Kidney (tissue), 14 donors: ENCODE measurements around the gene EXOSC7. TPM values are rescaled to one million over a fixed set of nuclear protein-coding genes. Genes with fewer than 3 reads are reported as not detected.

ENCODE experiments used
- DNase-seq, 5 donors: peaks; one replicate each; pipeline ENCODE4 v3.0.0-alpha.2; 2013 to 2020
- FAIRE-seq: peaks from 2 replicates; lab custom pipeline; 2012; peaks lifted over from hg19 to GRCh38; lab: Jason Lieb, UNC
- H3K27ac ChIP-seq, 2 donors: one replicate each; pipeline ENCODE4 v1.7.0; 2013; ENCODE audit warnings: low read depth in 2 of 2, low read length in 2 of 2, inconsistent platforms in 1 of 2
- H3K27me3 ChIP-seq: one replicate; pipeline ENCODE4 v1.7.1; 2013; ENCODE audit warnings: low read length, inconsistent platforms; ENCODE audit not compliant: control insufficient read depth, insufficient read depth
- H3K36me3 ChIP-seq, 3 donors: one replicate each; pipeline versions ENCODE4 v1.7.0 to v1.7.1; 2013; ENCODE audit warnings: low read length in 3 of 3, control low read depth in 1 of 3, inconsistent platforms in 1 of 3; ENCODE audit not compliant: insufficient read depth in 3 of 3, control insufficient read depth in 2 of 3
- H3K4me1 ChIP-seq, 3 donors: one replicate each; pipeline versions ENCODE4 v1.7.0 to v1.7.1; 2013; ENCODE audit warnings: low read length in 3 of 3, inconsistent platforms in 1 of 3, low read depth in 1 of 3; ENCODE audit not compliant: control insufficient read depth in 2 of 3, insufficient read depth in 2 of 3
- H3K4me3 ChIP-seq, 3 donors: one replicate each; pipeline versions ENCODE4 v1.7.0 to v1.8.1; 2013; ENCODE audit warnings: low read length in 3 of 3, control low read depth in 1 of 3, inconsistent platforms in 1 of 3
- H3K9ac ChIP-seq, 3 donors: one replicate each; pipeline versions ENCODE4 v1.7.0 to v1.7.1; 2013; ENCODE audit warnings: low read length in 3 of 3, control low read depth in 1 of 3, inconsistent platforms in 1 of 3
- H3K9me3 ChIP-seq, 3 donors: one replicate each; pipeline versions ENCODE4 v1.7.0 to v1.7.1; 2013; ENCODE audit warnings: low read length in 3 of 3, control low read depth in 1 of 3, inconsistent platforms in 1 of 3; ENCODE audit not compliant: control insufficient read depth in 2 of 3, insufficient read depth in 1 of 3
- intact Hi-C: fragments of 100-400 bp; cut with DNase I; formaldehyde crosslinking; loops from one replicate; pipeline ENCODE4 v1.11.1; 2022
- polyA plus RNA-seq: library from polyadenylated mRNA; stranded (reverse); fragments of 350-450 nt; fragmentation: Illumina TruSeq; extraction: RNeasy Lipid Tissue Mini Kit (QIAGEN cat#74804); gene quantifications from one replicate; pipeline ENCODE4 v1.2.3, GENCODE V29; 2014; ENCODE audit warnings: low read depth, low replicate concordance; ENCODE audit not compliant: insufficient read depth
- total RNA-seq: library from RNA; stranded (reverse); fragmentation: NEBNext Ultra II Directional; extraction: Animal tissue kit (Norgen Biotek cat#: 25700); gene quantifications from one replicate; pipeline ENCODE4 v1.2.1, GENCODE V29; 2021
- TF ChIP-seq, protein P1 (sequence below): IDR thresholded peaks from 3 replicates; pipeline ENCODE4 v1.5.1; 2012; ENCODE audit warnings: mild to moderate bottlenecking, moderate library complexity, borderline replicate concordance; ENCODE audit not compliant: insufficient read depth; ENCODE audit errors: extremely low read depth
- donor health status: control.
- donor health status: control.
- donor health status: control.
- donor health status: control.
- donor health status: control.
- donor health status: DM: yes; HTN: yes; CAD: no.
- donor health status: Normal renal cell carcinoma (clear cell type).

Gene EXOSC7
- total and polyA plus RNA-seq, 2 donors from 2014 or later = 43.8 to 71.8 TPM

DNA sequence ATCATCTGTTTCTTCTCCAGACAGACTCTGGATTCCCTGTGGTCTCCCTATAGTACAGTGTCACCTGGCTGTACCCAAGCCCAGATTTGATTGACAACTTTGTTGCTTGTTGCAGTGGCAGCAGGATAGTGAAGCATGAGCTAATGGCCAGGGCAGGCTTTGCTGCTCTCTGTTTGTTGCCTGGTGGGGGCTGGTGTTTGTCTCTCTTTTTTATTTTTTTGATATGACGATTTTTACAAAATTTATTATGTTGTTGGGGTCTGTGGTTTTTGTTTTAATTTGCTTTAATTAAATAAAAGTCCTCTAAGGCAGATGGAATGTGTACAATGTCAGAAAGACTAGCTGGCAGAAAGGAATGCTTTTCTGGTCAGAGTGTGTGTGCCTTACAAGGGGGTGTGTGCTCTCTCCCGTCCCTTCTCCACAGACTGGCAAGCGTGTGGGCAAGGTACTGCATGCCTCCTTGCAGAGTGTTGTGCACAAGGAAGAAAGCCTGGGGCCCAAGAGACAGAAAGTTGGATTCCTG is 34.8 kb downstream of the EXOSC7 start:
- no peak for FAIRE-seq
- peak overlapping the region in 1 of 3 donors; percentile 22 for H3K9ac ChIP-seq
- H3K36me3 ChIP-seq = peaks cover 6 to 8% (median 7%) of the 10 kb centered on the region in 3 donors
- H3K4me1 ChIP-seq = peaks cover 4 to 25% (median 17%) of the 10 kb centered on the region in 3 donors
- H3K27ac ChIP-seq = peak overlapping the region; percentile 3 to 71
- no peaks in the 10 kb centered on the region for H3K9me3 ChIP-seq
- H3K27me3 ChIP-seq = no peaks in the 10 kb centered on the region
- intact Hi-C loops = no loop called here
- no peak overlapping the region for H3K4me3 ChIP-seq
- peak in 3 of 5 donors; percentile 42 to 82 (median 57) for DNase-seq
- TF ChIP-seq, protein P1, sequence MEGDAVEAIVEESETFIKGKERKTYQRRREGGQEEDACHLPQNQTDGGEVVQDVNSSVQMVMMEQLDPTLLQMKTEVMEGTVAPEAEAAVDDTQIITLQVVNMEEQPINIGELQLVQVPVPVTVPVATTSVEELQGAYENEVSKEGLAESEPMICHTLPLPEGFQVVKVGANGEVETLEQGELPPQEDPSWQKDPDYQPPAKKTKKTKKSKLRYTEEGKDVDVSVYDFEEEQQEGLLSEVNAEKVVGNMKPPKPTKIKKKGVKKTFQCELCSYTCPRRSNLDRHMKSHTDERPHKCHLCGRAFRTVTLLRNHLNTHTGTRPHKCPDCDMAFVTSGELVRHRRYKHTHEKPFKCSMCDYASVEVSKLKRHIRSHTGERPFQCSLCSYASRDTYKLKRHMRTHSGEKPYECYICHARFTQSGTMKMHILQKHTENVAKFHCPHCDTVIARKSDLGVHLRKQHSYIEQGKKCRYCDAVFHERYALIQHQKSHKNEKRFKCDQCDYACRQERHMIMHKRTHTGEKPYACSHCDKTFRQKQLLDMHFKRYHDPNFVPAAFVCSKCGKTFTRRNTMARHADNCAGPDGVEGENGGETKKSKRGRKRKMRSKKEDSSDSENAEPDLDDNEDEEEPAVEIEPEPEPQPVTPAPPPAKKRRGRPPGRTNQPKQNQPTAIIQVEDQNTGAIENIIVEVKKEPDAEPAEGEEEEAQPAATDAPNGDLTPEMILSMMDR = no peak

DNA sequence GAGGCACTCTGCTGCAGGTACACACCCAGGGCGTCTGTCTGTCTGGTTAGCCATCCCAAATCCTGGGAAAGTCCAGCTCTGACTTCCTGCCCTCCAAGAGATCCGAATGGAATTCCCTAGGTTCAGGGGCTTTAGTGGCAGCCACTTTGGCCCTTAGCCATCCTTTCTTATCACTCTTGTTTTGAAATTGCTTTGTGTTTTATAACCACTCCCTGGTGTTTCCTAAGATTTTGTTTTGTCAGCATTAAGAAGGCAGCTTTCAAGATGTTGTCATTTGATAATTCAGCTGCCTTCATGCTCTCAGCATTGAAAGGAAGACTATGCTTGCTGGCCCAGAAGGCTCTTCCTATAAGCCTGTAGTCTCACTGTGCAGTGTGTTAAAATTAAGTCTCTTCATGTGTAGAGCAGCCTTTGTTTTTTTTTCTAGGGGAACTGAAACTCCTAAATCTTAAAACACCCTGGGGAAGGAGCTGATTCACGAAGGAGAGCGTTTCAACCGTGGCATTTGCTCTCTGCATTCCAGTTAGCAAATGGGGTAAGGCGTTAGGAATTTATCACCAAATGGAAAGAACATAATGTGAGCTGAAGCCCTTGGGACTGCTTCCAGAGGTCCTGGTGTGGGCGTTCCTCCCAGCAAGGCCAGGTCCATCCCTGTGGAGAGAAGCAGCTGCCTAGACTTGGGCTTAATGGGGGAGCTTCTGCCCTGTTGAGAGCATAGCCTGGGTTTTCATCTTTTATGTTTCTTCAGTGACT is 35.9 kb downstream of the EXOSC7 start:
- peak; percentile 56 to 91 (median 73) for DNase-seq

DNA sequence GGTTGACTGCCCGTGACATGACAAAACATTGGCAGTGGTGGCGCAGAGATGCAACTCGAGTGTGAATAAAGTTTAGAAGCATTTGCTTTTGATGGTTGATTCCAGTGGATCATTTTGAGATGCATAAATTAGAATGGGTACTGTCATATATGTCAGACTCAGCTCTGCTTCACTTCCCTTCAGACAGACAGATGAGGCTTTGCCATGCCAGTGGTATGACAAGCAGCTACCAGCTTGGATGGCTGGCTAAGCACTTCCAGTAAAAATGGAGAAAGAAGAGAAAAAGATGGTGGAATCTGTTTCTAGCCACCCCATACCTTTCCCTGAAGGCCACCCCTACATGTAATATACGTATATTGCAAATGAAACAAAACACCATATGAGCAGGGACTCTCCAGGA is 36.5 kb downstream of the EXOSC7 start:
- DNase-seq (no peak), FAIRE-seq (no peak)
- TF ChIP-seq, protein P1 = no peak
- intact Hi-C loops = no loop called here
- Histone ChIP-seq H3K27me3 (no peaks in the 10 kb centered on the region), H3K9me3 (no peaks in the 10 kb centered on the region), H3K36me3 (peaks cover 4 to 8% (median 6%) of the 10 kb centered on the region in 3 donors), H3K27ac (peak overlapping the region; percentile 71), H3K9ac (no peak overlapping the region), H3K4me3 (no peak overlapping the region), H3K4me1 (peaks cover 4 to 25% (median 17%) of the 10 kb centered on the region in 3 donors)

More for the DNA sequence above, 35.9 kb downstream of the EXOSC7 start:
- FAIRE-seq = no peak
- Histone ChIP-seq H3K4me1 (peaks cover 4 to 25% (median 17%) of the 10 kb centered on the region in 3 donors), H3K27ac (peak overlapping the region; percentile 71), H3K9me3 (no peaks in the 10 kb centered on the region), H3K36me3 (peaks cover 6 to 8% (median 7%) of the 10 kb centered on the region in 3 donors), H3K4me3 (no peak overlapping the region), H3K27me3 (no peaks in the 10 kb centered on the region), H3K9ac (no peak overlapping the region)
- intact Hi-C loops = no loop called here
- TF ChIP-seq, protein P1 = no peak
